HG02943 (cell line): ENCODE measurements around the gene BCORL1.

Source experiments
- ATAC-seq: cut with Tn5 transposase; IDR thresholded peaks from one replicate; pipeline ENCODE4 v1.9.1; 2021; ENCODE audit warnings: mild to moderate bottlenecking, low read depth, moderate library complexity; ENCODE audit not compliant: unreplicated experiment

Gene BCORL1

DNA sequence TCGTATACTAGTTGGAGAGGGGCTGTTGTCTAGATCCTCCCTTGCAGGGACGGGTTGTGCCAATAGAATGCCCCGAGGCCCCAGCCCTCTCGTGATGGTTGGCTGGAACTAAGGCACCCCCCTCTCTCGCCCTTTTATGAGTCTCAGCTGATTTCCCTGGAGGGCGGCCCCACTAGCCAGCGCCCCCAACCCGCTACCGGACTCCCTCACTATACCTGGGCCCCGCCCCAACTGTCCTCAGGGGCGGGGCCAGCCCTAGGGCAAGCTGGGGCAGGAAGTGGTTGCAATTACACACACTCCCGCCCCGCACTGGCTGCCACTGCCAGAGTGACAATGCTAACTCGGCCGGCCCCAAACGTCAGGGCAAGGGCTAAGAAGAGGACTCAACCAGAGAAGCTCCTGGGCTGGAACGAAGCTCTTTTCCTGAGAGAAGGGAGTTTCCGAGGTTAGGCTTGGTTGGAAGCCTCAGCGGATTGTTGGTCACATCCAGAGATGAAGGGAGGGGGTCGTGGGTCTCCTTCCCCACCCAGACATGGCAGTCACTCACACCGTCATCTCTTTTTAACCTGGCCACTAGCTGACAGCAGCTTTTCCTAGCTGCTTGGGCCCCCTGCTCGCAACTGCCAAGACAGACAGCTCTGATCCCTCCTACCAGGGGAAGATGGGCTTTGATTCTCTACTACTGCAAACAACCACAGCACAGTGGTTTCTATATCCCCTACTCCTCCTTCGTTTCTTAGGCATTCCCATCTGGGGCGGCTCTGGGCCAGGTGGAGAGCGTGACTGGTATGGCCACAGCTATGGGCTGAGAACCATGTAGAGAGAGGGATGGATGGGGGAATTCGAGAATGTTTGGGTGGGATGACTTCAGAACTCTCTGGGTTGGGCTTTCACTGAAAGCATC, 21.0 kb upstream of the BCORL1 start:
- ATAC-seq, result peak; percentile 76

GRCh38 chrX:129963729-129964128, 18.7 kb upstream of the BCORL1 start:
- ATAC-seq, result no peak

DNA sequence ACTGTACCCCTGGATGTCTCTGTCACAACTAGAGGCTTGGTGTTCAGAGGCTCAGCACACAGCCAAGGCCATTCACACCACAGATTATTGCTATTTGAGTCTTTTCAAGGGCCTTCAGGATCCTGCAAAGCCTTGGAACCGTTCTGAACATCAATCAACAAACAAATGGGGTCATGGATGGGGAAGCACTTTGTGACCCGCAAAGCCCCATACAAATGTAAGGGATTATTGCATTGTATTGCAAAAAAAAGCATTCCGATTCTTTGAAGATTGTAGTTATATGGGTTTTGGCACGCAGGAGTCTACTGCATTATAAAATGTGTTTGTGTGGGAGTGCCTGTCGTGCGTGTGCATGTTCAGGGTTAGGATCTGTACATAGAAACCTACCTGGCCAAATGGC, 17.3 kb upstream of the BCORL1 start:
- ATAC-seq, result no peak

DNA sequence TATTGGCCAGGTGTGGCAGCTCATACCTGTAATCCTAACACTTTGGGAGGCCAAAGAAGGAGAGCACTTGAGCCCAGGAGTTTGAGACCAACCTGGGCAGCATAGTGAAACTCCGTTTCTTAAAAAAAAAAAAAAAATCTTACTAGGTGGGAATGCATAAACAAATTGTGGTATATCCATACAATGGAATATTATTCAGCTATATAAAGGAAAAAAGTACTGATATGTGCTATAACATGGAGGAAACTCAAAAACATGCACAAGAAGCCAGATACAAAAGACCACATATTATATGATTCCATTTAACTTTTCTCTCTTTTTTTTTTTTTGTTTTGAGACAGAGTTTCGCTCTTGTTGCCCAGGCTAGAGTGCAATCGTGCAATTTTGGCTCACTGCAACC, 13.5 kb upstream of the BCORL1 start:
- no peak for ATAC-seq

DNA sequence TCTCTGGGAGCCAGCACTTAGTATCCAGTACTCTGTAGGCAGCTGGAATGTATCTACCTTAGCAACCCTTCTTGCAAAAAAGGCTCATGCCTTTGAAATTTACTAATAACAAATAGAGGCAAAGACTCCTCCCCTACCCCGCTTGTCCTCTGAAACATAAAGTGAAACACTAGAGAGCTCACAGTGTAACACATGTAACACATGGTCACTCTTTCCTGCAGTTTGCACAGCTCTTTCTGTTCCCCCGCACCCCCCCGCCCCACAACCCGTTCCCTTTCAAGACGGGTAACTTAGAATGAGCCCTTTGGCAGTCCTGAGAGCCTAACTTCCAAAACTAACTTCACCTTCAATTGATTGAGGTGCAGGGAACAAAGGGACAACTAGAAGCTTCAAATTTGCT, 6.0 kb upstream of the BCORL1 start:
- no peak for ATAC-seq

DNA sequence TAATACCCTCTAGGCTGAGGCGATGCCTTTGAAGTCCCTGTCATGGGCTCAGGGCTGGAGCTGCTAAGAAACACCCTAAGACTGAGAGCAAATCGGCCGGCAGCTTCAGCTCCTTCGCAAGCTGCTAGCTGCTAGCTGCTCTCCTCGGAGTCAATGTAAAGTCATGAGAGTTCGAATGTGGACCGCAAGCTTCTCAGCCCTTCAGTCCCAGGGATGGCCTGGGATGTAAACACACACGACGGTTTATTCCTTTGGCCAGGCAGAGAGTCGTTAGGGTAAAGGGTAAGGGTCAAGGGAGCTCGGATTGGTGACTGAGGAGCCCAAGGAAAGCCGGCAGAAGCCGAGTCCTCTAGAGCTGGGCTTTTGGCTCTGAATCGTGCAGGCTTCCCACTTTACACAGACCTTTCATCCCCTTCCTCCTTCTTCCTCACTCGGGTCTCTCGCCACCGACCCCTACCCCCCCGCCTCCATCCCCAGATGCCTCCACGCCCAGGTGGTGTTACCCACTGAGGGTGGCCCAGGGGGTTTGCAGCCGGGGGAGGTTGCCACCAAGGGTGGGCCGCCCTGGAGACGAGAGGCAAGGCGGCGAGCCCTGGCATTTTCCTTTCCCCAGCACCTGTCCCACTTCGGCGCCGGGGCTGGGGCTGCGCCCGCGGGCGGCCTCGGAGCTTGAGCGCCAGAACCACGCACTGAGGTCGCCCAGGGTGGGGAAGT, 3.1 kb upstream of the BCORL1 start:
- ATAC-seq, result no peak

- no peak for ATAC-seq
Measured at GRCh38 chrX:129980001-129980401, 2.4 kb upstream of the BCORL1 start.

DNA sequence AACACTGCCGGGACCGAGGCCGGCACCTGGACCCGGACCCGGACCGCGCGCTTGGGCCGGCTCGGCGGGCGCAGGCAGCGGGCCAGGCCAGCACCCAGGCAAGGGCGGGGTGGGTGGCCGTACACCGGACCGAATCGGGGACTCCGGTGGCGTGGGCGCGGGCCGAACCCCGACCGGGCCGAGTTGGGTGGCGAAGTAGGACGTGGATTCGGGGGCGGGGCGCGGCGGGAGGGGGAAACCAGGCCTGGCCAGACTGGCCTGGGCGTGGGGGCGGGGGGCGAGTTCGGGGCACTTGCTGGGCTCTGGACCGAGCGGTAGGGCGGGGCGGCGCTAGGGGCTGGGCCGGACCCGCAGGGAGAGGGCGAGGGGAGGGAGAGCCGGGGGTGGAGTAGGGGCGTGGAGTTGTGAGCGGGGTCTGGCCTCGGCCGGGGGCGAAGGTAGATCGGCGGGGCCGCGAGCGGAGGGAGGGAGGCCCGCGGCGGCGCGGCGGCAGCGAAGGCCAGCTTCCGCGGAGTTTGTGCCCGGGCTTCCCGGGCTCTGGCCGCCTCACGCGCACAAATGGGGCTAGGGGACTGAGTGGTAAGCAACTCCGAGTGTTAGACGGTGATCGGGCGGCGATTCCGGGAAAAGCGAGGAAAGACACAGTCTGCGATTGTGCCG, 1.8 kb upstream of the BCORL1 start:
- ATAC-seq, result no peak

DNA sequence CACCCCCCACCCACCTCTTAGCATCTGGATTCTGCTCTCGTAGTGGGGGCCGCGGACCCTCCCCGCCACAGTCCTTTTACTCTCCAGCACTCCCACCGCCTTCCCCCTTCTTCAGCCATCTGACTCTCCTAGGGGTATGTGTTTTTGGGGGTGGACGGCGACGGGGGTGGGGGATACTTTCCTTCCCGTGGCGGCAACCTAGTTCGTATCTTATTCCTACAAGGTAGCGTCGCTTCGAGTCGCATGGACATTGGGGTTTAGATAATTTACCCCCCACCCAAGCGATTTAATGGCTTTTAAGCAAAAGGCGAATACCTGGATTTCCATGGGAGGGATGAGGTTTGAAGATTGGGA, 1.3 kb upstream of the BCORL1 start:
- no peak for ATAC-seq

- peak; percentile 5 for ATAC-seq
Measured at GRCh38 chrX:129981752-129982299, 609 bp upstream of the BCORL1 start.

GRCh38 chrX:129983575-129984110, 1.2 kb downstream of the BCORL1 start:
- no peak for ATAC-seq

GRCh38 chrX:129984111-129984958, 1.9 kb downstream of the BCORL1 start:
- ATAC-seq, result no peak

GRCh38 chrX:129987871-129988270, 5.4 kb downstream of the BCORL1 start:
- ATAC-seq, result no peak

DNA sequence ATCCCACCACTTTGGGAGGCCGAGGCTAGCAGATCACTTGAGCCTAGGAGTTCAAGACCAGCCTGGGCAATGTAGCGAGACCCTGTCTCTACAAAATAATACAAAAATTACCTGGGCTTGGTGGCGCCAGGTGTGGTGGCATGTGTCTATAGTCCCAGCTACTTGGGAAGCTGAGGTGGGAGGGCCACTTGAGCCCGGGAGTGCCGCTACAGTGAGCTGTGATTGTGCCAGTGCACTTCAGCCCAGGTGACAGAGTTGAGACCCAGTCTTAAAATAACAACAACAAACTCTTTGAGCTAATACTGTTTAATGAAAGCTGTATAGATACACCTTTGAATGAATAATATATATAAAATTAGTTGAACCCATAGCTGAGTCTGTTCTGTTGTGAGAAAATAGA, 9.7 kb downstream of the BCORL1 start:
- no peak for ATAC-seq

GRCh38 chrX:129996120-129996519, 13.7 kb downstream of the BCORL1 start:
- ATAC-seq, result no peak

- ATAC-seq, result no peak
Measured at GRCh38 chrX:129997086-129997485, 14.7 kb downstream of the BCORL1 start.

- no peak for ATAC-seq
Measured at GRCh38 chrX:129998021-129998420, 15.6 kb downstream of the BCORL1 start.

GRCh38 chrX:130001893-130002292, 19.5 kb downstream of the BCORL1 start:
- ATAC-seq, result no peak

- ATAC-seq, result no peak
Measured at GRCh38 chrX:130002541-130002940, 20.1 kb downstream of the BCORL1 start.
